GM21619 (cell line): ENCODE results near the gene DUOX1.
A peak's percentile ranks its signal among the peaks of the same experiment; 100 is the strongest.

Experiments used
- ATAC-seq: cut with Tn5 transposase; IDR thresholded peaks from one replicate; pipeline ENCODE4 v1.9.1; 2021; ENCODE audit not compliant: unreplicated experiment

DUOX1 gene

DNA sequence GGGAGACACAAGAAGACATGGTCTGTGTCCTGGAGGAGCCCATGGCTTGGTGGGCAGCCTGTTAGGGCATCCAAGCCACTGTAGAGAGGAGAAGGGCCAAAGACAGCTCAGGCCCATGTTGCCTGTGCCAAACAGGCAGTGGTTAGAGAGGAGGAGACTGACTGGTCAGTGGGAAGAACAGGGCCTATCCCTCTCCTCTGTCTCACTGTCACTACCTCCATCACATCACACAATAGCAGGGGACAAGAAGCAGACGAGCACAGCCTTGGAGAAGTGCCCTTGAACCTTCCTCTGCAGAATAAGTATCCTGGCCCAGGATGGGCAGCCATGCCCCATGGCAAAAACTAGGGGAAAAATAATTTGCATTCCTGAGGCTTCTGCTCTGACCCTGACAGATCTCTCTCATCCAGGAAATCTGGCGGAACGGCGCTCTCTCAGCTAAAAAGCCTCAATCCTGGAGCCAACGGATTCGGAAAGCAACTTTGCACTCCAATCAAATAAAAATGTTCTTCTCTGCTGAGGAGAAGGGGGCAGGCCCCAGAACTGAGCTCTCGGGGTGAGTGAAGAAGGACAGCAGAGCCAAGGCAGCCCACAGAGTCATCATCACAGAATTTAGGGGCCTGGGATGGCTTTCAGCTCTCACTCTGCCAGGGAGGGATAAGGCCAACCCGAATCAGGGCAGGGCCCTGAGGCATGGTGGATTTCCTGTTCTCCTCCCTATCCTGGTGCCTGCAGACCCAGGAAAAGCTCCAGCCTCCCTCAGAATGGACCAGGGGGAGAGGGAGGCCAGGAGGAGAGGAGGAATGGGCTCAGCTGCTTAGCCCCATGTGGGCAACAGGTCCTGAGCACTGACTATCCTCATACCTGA is 56.3 kb downstream of the DUOX1 start:
- no peak for ATAC-seq

DNA sequence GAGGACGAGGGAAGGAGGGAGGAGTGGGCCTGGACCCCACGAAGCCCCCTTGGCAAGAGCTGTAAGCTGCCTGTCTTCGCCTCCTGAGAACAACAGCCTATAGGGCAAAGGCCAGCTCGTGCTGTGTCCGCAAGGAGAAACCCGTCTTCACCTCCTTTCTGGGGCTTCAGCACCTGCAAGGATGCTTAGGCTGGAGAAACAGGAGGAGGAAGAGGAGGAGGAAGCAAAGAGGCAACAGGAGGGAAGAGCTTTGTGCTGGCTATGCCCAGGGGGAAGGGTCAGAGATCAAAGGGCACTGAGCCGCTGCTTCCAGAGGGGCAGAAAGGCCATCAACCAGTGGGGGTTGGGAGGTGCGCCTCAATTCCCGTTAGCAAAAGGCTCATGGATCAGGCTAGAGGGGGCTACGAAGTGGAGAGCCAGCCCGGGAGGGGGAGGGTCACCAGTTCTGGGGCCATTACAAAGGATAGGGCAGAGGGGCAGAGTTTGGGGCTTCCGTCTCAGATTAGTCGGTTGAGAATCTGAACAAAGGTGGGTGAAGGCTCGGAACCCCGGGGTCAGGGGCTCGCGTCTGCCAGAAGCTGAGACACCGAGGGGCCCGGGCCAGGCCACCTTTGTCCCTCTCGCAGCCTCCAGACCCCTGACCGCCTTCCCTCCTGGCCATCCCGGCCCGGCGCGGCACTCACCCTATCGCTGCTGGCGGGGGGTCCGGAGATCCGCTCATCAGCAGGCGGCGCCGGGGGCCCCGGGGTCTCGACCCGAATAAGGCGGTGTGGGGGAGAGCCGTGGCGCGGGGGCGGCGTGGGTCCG is 57.2 kb downstream of the DUOX1 start:
- no peak for ATAC-seq

DNA sequence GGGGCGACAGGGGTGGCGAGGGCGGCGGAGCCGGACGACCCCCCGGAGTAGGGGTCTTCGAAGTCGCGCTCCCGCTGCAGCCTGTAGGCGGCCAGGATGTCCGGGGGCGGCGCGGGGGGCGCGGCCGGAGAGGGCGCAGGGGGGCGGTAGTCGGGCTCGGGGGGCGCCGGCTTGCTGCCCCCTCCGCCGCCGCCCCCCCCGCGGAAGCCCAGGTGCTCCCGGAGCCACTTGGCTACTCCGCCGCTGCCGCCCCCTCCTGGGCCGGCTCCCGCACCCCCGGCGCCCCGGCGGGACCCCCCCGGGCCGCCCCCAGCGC is 57.7 kb downstream of the DUOX1 start:
- ATAC-seq = no peak

DNA sequence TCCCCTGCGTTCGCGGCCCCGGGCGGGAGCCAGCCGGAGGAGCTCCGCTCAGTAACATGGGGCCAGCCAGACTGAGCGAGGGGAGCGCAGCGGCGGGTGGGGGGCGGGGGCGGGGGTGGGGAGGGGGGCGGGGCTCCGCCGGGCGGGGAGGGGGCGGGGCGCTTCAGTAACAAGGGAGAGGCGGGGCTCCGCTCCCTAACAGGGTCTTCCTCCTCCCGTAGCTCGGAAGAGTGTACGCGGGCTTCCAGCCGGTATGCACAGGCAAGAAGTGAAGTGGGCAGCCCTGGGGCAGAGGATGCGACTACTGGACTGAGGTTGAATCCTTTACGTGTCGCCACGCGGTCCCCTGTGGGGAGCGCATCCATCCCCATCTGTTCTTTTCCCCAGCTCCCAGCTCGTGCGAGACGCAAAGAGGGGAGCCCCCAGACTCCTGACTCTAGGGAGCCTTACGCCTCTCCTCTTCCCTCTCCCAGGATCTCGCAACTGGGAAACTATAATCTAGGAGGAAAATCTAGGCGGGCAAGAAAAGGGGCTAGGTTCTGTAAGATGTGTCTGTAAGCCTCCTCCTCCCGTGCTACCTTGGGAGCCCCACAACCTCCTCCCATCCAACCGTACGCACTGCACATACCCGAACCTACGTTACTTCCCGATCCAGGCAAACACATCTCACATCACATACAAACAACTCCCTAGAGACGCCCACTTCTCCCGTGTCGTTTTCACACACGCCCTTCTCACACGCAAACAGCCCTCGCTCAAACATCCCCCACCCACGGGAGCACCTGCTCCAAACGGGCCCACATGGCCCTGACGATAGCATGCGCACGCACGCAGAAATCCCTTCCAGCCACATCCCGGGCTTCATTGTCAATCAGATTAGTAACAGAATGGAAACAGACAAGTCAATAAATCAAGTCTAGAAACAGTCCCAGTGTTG is 58.4 kb downstream of the DUOX1 start, which contains the start of gene SHF:
TSS of gene SHF (minus strand) at position 73 of the 937 bp plus-strand sequence. CDS start at position 58, 15 bp downstream.
- ATAC-seq = no peak

DNA sequence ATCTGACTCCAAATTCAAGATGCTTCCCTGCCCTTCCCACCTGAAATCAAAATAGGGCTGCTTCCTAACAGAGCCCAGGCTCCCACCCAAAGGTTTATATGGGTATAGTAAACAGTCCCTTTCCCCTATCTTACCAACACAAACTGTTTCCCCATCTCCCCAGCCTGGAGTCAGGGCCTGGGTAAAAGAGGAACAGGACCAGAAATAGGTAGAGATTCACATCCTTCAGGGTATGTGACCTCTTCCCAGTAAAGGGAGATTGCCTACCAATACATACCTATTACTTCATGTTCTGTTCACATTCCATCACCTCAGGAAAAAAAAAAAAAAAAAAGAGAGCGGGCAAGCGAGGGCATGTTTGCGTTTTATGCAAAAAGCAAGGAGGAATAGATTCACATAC is 67.7 kb downstream of the DUOX1 start:
- no peak for ATAC-seq

DNA sequence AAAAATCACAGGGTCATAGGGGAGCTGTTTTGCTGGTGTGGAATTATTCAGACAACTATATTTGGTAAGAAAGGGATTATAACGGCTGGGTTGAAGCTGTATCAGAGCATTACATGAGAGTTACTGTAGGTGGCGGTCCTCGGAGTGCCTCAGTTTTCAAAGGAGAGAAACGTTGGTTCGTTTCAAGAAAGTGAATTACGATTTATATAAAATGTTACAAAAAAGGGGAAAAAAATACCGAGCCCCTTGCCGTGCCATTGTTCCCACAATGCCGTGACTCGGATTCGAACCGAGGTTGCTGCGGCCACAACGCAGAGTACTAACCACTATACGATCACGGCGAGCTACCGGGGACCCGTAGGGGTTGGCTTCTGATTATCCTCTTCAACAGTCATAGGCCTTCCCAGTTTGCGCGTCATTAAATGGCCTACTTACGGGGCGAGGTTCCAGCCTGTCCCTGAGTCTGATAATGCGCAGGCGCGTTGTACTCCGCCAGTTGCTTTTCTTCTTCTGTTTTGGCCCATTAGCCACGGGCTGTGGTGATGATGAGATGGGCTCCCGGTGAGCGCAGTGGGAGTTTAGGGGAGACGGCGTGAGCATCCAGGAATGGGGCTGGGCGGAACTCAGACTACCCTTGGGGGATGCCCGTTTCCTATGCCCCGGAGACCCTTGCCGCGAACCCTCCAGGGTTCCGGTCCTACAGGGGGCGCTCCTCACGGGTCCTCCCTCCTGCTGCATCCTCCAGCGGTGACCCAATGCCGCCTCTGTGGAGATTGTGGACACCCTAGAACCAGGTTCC is 68.7 kb downstream of the DUOX1 start:
- peak; percentile 51 for ATAC-seq

DNA sequence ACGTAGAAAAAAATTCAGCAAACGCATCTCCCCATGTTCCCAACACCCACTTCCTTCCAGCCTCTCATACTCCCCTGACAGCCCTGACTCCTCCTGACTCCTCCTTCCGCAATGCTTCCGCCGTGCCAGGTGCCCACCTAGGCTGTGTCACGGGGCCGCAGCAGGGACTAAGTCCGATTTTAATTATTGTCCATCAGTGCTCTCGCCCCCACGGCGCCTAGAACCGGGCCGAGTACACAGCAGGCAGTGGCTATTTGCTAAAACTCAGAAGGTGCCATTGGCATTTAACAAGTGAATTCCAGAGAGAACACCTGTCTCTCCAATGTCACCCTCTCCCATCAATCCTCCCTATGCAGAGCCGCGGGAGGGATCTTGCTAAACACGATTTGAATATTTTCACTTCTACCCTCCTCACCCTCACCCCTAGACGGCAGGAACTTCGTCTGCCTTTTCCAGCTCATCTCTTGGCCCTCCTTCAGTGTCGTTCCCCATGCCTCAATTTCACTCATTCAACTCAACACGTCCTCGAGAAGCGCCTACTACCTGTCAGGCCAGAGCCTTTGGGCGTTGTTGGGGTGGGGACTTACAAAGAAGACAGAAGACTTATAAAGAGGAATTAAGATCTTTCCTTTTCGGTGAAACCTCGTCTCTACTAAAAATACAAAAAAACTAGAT is 69.5 kb downstream of the DUOX1 start:
- peak; percentile 6 for ATAC-seq

DNA sequence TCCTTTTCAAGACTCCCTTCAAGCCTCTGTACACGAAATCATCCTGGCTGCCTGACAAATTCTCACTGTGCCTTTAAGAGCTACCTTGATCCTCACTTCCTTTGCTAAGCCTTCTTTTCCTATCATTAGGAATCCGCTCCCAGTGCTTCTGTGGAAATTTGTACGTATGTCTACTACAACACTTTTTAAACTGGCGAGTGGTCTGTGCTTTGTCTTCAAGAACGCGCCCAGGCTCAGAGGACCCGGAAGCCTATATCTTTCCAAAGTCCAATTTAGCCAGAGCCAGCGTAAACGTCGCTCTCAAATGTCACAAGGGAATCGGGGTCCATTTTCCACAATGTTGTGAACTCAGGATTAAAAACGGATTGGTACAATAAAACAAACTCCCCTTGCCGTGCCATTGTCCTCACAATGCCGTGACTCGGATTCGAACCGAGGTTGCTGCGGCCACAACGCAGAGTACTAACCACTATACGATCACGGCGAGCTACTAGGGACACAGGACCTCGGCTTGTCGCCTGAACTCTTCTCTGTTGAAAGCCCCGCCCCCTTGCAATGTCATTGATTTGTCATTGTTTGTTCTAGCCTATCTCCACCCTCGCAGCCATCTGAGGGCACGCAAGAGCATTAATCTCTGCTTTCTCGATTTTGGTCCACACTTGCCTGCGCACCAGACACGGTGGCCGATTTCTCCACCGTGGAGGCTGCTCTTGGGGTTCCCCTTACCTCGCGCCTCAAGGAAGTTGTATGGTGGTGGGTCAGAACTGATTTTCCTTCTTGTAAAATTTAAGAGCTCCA is 70.4 kb downstream of the DUOX1 start:
- peak; percentile 46 for ATAC-seq

DNA sequence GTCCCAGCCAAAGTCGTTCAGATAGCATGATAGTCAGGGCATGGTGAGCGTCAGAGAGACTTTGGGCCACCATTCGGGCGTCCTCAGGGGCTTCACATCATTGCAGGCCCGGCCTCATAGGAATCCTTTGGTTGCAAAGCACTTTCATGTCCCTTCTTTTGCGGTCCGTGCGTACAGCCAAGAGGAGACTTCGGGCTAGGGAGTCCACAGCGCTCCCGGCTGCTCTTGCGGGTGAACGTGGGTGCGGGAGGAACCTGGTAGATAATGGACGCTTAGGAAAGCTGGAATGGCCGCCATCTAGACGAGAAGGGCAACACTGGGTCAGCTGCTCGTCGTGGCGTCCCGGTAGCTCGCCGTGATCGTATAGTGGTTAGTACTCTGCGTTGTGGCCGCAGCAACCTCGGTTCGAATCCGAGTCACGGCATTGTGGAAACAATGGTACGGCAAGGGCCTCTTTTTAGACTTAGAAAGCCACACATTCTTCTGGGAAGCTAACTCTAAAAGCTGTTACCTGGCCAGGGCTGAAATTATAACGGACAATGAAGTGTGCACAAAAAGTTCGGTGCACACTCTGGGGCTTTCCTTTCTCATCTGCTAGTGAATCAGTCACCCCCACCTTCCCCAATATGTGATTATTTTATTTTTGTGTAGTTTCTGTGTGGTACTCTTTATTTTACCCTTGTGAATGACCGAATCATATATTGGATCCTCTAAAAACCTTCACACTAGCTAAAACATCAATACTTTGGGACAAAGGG is 71.2 kb downstream of the DUOX1 start:
- peak; percentile 12 for ATAC-seq

DNA sequence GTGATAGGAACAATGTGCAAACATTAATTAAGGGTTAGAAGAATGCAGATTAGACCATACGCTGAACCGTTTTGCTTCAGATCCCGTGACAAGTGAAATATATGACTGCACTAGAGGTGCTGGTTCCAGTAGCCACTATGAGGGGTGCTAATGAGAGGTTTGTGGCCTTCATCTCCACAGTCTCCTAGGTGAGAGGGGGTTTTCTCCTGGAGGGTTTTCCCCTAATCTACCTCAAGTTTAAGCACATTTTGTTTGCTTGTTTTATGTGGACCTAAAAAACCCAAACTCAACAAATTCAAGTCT is 71.7 kb downstream of the DUOX1 start:
- ATAC-seq = no peak

DNA sequence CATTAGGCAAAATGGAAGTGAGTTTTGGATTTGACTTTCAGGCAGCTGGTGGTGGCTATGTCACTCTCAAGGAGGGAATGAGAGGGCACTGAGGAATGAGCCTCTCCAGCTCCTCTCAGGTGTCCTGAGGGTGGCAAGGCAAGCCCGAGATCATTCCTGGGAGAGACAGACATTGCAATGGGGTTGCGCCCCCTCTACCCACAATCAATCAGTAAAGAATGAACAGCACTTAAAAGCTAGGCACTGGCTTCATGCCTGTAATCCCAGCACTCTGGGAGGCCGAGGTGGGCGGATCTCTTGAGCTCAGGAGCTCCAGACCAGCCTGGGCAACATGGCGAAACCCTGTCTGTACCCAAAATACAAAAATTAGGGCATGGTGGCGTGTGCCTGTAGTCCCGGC is 72.1 kb downstream of the DUOX1 start:
- ATAC-seq = no peak

DNA sequence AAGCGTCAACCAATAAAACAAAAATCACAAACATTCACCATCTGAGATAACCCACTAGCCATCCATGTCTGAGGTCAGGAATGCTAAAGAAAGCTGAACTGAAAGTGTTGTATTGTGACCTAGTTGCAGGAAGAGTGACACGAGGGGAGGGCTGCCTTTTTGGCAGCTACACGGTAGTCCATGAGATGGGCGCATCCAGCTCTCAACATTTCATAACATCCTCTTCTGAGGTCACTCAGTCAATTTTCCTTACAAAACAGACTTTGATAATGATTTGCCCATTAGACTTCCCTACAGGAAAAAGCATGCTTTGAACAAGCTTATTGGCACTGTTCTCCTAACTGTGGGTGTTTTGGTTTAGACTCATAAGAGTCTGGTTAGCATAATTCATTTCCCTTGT is 73.4 kb downstream of the DUOX1 start:
- ATAC-seq = no peak

DNA sequence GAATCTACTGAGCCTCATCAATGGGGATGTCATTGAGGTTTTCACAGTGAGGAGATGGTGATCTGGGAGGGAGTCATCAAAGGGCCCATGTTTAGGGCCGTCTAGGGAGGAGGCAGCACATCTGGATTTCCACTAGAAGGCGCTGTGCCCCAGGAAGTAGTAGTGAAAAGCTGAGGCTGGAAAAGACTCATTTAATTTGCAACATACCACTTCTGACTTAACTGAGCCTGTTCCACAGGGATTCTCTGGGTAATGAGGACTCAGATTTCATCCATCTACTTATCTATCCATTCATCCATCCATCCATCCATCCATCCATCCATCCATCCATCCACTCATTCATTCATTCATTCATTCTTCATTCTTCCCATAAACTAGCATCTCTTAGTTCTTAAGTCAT is 75.4 kb downstream of the DUOX1 start:
- ATAC-seq = no peak

DNA sequence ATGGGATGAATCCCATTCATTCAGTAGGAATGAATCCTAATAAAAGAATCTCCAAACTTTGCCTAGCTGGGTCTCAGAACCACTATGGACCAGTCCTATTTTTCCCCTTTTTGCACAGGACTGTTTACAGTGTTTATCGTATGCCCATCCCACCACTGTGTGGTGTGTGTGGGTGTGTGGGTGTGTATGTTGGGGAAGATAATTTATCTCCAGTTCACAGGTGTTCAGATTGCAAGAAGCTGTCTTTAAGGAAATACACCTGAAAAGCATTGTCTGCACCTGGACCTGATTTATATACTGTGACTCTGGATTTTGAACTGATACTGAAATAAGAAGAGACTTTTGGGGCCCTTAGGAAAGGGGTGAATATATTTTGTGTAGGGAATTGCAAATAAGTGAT is 82.7 kb downstream of the DUOX1 start:
- no peak for ATAC-seq
